HG03039 (cell line): ENCODE data around the gene SHANK3.

Experiments
- ATAC-seq: cut with Tn5 transposase; IDR thresholded peaks from one replicate; pipeline ENCODE4 v1.9.1; 2021; ENCODE audit warnings: mild to moderate bottlenecking, moderate library complexity; ENCODE audit not compliant: unreplicated experiment

Gene SHANK3

DNA sequence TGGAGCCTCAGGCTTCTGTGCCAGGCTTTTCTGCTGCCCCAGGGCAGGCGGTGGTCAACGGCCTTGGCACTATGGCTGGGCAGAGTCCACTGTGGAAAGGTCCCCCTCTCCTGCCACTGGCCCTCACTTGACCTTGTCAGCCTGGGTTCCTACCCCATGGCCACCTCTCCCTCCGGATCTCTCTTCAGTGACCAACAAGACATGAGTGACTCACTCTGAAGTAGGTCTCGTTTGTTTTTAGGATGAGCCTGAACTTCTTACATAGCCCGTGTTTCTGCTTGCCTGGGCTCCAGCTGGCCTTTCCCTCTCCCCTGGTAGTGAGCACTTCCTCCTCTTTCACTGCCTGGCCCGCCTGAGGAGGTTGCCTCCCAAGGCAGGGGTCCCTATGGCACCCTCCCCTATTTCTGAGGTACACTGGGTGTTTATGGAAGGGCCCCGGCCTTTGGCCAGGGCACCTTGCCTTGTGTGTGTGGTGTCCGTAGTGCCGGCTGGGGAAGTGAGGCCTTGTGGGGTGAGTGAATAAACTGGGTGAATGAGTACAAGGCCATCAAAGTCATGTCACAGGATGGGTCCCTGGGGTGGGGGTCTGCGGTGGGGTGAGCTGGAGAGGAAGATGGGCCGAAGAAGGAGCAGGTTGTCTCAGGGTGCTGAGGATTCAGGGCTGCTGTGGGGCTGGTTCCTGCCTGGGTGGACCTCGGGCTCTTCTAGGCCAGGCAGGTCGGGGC is 5.0 kb downstream of the SHANK3 start:
- no peak for ATAC-seq

DNA sequence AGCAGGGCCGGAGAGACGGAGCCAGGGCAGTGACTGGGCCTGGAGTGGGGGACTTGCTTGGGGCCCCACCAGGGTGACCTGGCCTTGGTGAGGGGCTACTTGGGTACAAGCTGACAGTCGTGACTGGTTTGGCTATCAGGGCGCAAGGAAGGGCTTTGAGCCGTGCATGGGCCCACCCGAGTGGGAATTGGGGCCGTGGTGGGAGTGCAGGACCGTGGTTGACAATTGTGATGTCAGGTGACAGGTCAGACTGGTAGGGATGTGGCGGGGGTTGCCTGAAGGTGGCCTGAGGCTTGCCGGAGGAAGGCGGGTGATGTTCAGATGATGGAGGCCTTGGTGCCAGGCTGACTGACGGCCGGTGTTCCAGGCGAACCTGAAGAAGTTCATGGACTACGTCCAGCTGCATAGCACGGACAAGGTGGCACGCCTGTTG is 5.6 kb downstream of the SHANK3 start:
- ATAC-seq: no peak

DNA sequence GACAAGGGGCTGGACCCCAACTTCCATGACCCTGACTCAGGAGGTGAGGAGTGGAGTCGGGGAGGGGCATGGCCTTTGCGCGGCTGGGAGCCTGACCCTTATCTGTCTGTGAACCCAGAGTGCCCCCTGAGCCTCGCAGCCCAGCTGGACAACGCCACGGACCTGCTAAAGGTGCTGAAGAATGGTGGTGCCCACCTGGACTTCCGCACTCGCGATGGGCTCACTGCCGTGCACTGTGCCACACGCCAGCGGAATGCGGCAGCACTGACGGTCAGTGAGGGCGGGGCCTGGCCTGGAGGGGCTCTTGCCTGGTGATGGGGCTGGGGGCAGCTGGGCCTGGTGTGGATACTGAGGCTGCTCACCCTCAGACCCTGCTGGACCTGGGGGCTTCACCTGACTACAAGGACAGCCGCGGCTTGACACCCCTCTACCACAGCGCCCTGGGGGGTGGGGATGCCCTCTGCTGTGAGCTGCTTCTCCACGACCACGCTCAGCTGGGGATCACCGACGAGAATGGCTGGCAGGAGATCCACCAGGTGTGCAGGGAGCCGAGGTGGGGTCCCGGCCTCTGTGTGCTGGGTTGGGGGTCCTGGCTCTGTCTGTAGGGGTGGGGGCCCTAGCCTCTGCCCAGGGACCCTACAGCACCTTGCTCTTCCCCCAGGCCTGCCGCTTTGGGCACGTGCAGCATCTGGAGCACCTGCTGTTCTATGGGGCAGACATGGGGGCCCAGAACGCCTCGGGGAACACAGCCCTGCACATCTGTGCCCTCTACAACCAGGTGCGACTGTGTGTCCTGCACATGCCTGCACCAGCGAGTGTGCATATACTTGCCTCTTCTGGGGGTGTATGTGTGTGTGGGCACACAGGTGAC is 6.3 kb downstream of the SHANK3 start:
- no peak for ATAC-seq

DNA sequence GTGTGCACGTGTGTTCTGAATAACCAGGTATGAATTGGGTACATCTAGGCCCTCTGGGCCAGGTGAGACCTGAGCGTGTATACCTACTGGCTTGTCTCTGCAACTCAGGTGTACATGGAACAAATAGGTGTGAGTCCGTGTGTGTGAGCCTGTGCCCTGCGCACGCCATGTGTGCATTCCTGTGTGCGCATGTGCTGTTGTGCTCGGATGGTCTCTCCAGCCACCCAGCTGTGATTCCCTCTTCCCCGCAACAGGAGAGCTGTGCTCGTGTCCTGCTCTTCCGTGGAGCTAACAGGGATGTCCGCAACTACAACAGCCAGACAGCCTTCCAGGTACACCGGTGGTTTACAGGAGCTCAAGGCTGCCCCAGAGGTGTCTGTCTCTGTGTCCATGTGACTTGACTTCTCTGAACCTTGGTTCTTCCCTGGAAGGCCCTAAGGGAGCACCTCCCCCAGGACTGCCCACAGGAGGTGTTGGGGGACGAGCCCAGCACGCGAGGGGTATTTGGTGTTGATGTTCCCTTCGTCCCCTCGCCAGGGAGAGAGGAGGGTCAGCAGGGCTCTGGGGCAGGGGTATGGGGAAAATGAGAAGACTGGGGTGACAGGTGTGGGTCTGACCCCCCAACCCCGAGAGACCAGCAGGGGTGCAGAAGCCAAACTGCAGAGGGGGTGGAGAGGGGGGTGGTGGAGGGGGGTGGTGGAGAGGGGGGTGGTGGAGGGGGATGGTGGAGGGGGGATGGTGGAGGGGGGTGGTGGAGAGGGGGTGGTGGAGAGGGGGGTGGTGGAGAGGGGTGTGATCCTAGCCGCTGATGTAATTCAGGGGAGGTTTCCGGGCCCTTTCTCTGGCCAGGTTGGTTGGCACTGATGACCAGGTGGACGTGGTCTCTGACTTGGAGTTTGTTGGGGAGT is 10.7 kb downstream of the SHANK3 start:
- no peak for ATAC-seq

DNA sequence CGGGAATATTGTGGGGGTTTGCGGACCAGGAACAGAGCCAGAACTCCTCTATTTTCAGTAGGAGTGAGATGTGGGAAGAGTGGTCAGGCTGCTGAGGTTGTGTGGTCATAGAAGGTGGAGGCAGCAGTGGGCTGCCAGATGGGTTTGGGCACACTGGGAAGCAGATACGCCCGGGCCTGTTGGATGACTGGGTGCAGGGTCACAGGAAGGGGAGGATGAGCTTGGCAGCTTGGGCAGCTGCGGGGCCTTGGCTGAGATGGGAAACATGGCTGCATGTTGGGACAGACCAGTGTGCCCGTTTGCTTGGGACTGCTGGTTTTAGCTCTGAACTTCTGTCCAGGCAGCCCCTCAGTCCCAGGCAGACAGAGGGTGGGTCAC is 11.4 kb downstream of the SHANK3 start:
- no peak for ATAC-seq

DNA sequence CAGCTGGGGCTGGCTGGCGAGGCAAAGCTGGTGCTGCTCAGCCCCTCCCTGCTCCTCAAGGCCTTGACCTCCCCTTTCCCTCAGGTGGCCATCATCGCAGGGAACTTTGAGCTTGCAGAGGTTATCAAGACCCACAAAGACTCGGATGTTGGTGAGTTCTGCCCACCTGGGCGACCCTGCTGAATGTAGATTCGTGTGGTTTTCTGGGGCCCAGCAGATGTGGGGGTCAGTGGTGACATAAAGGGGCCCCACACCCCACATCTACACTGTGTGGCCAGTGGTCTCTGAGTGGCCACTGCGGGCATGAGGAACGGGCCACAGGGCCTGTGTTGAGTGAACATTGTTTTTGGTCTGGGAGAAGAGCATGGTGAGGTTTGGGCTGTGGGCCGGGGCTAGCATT is 11.9 kb downstream of the SHANK3 start:
- ATAC-seq: no peak

DNA sequence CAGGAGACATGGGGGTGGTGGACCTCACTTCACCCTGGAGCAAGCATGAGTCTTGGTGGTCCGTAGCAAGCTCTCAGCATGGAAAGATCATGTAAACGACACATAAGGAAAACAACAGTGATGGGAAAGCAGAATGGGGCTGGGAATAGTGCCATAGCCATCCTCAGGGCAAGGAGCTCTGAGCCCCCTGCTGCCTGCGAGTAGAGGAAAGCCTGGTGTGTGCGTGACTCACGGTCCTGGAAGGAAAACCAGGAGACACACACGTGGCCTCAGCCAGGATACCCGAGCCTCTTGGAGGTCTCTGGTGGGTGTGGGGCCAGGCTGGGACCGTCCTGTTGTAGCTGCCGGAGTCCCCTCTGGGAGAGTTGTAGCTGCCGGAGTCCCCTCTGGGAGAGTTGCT is 12.4 kb downstream of the SHANK3 start:
- no peak for ATAC-seq

DNA sequence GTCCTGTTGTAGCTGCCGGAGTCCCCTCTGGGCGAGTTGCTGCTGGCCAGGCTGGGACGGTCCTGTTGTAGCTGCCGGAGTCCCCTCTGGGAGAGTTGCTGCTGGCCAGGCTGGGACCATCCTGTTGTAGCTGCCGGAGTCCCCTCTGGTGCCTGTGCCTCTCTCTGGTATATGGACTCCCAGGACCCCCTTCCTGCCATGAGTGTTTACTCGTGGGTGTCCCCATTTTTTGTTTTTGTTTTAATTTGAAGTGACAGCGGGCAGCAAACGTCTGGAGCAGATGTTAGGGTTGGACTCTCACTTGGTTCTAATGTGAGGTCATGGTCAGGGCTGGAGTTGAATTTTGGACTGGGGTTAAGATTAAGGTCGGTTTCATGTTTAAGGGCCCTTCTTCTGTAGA is 14.2 kb downstream of the SHANK3 start:
- no peak for ATAC-seq

DNA sequence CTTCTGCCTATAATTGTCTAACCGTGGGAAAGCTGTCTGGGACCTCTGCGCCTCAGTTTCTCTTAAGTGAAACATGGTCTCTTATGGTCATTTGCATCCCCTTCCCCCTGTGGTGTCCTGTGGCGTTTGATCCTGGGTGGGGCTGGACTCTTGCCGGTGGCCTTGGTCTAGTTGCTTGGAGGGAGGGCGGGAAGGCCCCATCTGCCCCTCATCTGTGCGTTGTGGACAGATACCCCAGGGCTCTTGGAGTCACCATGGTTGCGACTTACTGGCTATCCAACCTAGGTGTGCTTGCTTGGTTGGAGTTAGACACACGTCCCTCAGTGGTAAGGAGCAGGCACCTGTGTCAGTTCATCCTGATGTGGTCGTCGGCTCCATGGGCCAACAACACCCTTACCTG is 15.2 kb downstream of the SHANK3 start:
- ATAC-seq: no peak

DNA sequence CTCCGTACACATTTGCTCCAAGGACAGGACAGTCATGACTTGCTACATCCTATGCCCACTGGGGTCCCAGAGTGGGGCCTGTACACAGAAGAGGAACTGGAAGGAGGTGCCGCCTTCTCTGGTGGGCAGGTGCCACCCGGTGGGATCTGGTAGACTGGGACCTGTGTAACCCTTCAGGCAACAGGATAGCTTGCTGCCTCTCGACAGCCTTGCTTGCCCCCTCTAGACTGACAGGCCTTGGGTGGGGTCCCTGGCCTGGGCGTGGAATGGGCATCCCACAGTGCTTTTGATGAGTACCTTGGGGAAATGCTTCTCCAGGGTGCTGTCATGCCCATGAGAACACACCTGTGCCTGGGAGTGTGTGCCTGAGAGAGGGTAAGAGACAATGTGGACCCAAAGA is 15.8 kb downstream of the SHANK3 start:
- ATAC-seq: no peak

DNA sequence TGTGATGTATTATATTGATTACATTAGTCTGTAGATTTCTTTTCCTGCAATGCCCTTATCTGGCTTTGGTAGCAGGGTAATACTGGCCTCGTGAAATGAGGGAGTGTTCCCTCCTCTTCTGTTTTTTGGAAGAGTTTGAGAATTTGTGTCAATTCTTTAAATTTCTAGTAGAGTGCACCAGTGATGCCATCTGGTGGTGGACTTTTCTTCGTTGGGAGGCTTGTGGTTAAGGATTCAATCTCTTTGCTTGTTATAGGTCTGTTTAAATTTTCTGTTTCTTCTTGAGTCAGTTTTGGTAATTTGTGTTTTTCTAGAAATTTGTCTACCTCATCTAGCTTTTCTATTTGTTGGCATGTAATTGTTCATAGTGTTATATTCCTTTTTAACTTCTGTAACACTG is 18.9 kb downstream of the SHANK3 start:
- ATAC-seq: no peak

DNA sequence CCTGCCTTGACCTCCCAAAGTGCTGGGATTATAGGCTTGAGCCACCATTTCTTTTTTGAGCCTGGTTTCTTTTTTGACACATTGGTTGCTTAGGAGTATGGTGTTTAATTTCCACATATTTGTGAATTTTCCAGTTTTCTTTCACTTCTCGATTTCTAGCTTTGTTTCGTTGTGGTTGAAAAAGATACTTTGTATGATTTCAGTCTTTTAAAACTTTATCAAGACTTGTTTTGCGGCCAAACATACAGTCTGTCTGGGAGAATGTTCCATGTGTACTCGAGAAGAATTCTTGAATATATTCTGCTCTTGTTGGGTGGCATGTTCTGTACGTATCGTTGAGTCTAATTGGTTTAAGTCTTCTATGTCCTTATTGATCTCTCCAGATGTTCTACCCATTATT is 20.8 kb downstream of the SHANK3 start:
- ATAC-seq: no peak

DNA sequence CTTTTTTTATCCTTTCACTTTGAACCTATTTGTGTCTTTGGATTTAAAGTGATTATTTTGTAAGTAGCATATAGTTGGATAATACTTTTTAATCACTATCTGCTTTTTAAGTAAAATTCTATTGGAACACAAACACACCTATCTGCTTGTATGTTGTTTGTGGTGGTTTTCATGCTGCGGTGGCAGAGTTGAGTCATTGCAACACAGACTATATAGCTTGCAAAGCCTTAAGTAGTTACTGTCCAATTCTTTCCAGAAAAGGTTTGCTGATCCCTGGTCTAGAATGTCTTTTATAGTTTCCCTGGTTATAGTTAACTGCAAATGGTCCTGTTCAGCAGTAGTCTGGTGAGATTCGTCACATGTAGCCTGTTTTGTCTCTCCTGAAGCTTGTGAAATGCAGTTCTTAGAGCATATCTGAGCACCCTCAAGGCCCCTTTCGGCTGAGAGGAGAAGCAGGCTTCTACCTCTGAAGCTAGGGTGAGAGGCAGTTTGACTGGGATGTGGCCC is 21.5 kb downstream of the SHANK3 start:
- ATAC-seq: no peak

DNA sequence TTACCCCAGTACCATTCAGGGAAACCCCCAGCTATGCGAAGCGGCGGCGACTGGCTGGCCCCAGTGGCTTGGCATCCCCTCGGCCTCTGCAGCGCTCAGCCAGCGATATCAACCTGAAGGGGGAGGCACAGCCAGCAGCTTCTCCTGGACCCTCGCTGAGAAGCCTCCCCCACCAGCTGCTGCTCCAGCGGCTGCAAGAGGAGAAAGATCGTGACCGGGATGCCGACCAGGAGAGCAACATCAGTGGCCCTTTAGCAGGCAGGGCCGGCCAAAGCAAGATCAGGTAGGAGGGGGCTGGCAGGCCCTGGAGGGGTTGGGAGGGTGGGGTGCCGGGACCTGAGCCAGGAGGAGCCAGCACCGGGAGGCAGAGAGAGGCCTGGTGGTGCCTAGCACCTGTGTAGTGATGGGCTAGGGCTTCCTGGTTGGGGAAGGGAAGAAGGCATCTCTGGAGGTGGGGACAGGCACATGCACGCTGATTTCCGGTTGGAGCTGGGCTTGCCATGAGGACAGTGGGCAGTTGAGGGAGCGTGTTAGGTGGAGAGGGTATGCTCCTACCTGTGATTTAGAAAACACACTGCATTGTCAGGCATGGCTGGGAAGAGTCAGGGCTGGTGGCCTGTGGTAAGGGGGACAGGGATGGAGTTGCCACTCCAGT is 22.3 kb downstream of the SHANK3 start:
- ATAC-seq: no peak

DNA sequence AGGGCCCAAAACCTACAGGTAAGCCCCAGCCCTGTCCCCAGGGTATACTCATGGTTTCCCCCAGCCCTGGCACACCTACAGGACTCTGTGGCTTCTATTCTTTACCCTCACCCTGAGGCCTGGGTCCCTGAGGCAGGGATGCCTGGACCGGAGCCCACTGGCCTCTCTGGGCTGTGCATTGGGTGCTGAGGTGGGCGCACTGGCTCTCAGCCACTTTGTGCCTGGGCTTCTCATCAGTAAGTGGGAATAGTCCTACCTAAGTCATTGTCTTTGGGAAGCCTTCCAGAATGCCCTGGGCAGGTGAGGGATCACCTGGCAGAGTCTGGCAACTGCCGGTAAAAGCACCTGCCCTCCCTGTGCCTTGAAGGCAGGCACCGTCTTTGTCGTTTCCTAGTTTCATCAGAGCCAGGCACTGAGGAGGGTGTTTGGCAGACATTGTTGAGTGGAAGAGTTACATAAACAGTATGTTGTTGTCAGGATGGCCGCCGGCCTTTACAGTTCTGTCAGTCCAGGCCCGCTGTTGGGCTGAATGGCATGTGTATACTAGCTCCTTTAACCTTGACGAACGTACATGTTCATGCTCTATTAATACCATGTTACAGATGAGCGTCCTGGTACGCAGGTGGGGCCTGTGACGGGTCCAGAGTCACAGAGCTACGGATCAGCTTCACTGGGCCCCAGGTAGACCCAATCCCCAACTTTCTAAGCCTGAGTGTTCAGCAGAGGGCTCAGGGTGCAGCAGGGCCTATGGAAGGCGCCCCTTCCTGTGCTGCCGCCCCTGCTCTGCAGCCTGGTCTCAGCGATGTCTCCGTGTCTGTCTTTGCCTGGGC is 23.0 kb downstream of the SHANK3 start:
- ATAC-seq: no peak

DNA sequence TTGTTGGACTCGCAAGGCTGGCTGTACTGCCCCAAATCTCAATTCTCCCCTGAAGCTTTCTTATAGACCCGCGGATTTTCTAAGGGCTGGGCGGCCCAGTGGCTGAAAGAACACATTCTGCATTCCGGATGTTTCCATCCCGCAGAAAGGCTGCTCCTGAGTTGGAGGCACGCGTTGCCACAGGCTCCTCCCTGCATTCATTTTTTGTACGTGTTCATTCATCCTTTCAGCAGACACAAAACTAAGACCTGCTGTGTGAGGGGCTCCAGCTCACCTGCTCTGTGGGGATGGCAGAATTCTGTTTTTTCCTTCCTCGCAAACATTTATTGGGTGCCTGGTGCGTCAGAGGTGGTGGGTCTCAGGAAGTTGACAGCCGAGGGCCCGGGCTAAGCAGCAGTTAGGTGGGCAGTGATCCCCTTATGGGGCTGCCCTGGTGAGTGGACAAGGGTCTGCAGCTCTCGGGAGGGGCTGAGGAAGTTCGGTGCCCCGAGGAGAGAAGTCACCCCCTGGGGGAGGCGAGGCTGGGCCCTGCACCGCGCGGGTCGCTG is 23.7 kb downstream of the SHANK3 start:
- no peak for ATAC-seq

DNA sequence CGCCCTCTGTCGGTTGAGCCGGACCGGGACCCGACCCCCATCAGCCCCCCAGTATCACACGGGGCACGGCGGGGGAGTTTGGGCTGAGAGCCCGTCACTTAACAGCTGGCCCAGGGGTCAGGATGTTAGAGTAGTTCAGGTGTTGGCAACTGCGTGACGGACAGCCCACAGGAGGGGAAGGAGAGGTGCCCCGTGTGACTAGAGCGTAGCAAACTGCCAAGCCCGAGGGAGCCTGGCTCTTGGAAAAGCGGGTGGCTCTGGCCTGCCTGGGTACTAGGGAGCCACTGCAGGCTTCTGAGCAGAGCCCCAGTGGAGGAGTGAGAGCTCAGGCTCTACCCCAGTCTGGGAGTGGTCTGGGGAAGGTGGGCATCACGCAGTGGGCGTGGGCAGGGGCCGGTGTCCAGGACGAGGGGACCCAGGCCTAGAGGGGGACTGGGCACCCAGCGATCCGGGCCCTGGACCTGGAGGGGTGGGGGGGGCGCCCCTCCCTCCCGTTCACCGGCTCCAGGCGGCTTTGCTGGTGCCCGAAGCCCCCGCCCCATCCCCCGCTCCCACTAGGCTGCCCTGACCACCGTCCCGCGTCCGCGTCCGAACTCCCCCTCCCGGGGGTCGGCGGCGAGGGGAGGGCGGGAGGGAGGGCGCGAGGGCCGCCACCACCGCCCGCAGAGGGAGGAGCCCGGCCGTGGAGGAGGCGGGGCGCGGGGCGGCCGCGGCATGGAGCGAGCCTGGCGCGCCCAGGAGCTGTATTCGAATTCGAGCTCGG is 24.4 kb downstream of the SHANK3 start:
- no peak for ATAC-seq

DNA sequence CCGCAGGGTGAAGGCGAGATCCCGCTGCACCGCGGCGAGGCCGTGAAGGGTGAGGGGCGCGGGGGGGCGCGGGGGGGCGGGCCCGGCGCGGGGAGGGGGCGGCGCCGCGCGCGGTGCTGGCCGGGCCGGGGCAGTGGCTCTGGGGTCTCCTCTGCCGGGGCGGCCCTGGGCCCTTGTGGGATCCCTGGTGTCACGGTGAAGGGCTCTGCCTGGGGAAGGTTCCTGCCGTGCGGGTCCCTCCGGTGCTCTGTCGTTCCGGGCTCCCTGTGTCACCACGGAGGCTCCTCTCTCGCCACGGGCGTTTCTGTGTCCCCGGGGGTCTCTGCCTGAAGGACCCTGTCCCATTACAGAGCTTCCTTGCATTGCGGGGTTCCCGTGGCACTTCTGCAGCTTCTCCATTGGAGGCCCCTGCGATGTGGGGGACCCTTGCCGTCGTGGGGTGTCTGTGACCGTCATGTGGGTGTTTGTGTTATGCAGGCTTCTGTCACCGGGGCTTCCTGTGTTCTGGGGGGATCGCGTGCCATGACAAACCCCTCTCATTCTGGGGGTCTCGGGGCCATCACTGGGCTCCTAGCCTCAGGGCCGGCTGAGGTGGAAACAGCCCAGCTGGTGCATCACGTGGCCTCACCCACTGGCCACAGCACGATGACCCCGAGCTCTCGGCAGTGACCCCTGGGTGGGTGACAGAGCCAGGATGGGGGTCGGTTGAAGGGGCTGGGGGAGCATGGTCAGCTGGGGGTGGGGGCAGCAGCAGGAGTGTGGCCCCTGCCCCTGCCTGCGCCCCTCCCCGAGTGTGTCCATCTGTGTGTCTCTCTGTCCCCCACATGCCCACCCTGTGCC is 25.3 kb downstream of the SHANK3 start:
- ATAC-seq: no peak
